Non-pigmented ciliary epithelial cell (primary cell): ENCODE data around the gene ABCA13.

Experiments
- DNase-seq: peaks from one replicate; pipeline ENCODE4 v3.0.0-alpha.2; 2010; ENCODE audit warnings: low read depth

The ABCA13 gene

GRCh38 chr7:48638041-48638440 lies 466.8 kb downstream of the ABCA13 start:
- no peak for DNase-seq

DNA sequence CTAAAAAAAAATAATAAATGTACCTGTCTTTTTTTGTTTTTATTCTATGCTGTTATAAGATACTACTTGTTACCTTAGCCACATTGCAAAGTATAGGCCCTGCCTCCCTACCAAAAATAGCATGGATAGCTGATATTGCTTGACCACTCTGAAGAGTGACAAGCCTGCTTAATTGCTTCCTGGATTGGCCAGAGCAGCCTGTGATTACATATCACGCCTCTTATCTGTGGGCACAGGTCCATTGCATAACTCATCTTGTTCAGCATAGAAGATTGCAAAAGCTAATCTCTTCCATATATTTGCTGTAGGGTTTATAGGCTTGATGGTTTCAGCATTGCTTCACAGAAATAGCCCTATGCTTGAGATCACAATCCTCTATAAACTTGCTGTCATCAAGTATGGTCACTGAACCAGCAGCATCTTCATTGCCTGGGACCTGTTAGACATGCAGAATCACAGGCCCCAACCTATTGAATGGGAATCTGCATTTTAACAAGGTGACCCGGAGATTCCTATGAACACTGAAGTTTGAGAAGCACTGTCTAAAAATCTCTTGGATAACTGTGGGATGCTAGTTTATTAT lies 472.3 kb downstream of the ABCA13 start:
- no peak for DNase-seq

GRCh38 chr7:48658138-48658537 lies 486.9 kb downstream of the ABCA13 start:
- no peak for DNase-seq

DNA sequence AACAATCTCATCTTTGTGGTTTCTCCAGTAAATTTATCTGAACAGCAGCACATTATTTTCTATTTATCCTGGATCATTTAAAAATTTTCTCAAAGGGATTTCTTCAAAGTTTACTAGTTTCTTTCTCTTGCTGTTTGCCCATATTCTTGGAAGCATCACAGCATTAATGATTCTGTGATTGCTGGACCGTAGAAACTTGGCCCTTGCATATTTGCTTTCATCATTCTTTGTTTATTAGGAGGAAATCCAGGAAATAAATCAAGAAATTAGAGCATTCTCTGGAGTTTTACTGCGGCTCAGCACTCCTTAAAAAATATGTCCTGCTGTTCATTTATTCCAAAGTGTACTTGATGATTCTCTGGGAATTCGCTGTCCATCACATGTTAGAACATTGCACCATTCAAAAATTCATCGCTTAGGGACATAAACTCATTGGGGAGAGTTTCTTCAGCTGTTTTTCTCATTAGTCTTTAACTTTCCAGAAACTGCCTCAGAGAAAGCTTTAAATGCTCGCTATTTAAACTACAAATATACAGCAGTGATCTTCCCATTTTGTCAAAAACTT lies 489.1 kb downstream of the ABCA13 start:
- DNase-seq: no peak

DNA sequence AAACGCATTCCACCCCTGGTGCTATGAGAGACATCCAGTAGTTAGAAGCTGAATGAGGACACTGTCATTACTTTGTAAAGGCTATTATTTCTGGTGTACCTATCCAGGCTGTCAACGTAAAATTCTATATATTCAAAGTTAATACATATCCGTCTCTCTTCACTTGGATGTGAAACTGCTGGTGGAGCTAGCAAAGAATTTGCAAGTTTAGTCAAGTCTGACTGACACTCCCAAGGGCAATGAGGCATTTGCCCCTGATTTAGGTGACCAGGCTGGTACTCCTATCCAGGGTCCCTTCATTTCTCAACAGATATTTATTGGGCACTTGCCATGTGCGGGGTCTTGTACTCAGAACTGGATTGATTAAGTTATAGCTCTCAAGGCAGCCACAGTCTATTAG lies 493.0 kb downstream of the ABCA13 start:
- no peak for DNase-seq

GRCh38 chr7:48665353-48666135 lies 494.3 kb downstream of the ABCA13 start:
- DNase-seq: no peak

DNA sequence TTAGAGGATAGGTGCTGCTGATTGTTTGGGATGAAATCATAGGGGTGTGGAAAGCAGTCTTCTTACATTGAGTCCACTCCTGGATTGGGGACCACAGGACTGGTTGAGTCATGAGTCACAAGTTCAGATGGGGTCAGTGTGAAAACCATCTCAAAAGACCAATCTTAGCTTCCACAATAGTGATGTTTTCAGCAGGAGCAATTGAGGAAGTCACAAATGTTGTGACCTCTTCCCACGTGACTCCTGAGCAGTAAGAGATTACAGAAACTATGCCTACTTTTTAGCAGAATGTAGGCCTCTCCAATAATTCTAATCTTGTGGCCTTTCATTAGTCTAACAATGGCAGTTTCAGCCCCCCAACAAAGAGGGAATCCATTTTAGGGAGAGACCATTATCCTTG lies 496.1 kb downstream of the ABCA13 start:
- no peak for DNase-seq

DNA sequence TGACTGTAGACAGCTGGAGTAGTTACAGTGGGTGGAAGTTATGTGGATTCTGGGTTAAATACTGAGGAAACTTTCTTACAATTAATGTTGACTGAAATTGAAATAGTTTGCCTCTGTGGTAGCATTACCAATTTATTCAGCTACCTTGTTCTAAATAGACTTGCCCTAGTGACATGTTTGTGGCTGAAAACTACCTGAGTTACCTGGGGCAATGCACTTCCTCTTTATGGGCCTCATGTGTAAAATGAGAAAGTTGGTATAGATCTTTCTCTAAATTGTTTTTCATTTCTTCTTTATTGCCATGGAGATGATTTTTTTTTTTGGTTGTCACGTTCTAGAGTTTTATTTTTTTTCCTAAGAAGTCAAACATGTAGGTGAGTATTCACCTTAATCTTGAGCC lies 500.4 kb downstream of the ABCA13 start:
- DNase-seq: no peak

DNA sequence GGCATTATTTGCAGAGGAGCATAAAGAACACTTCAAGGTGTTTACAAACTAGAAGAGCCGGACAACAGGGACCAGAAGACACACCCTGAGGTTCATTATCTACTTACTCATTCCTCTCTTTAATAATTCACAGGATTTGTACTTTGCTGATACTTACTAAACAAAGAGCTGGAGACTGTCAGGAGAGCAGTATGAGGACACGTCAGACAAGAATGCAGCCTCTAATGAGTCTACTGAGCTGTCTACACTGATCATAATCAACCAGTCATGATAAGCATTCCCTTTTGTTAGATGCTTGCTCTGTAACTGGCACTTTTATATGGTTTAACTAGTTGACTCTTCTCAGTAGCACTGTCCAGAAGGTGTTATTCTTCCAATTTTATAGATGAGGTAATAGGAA lies 509.7 kb downstream of the ABCA13 start:
- peak; percentile 9 for DNase-seq

DNA sequence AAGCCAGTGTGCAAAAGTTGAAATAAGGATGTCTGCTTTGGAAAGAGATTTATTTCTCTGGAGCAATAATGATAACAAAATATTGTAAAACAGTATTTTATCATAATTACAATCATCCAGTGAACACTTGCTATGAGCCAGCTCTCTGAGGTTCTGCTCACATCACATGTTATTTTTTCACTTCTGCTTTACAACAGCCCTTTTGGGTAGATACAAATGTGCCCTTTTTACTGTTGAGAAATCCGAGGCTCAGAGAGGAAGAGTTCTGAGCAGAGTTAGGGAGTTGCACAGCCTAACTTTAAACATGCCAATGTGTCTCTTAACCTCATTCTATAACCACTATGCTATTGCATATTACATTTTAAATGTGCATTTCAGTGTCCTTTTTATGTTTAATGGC lies 520.5 kb downstream of the ABCA13 start:
- DNase-seq: no peak
